Ishikawa (cell line): ENCODE data around the gene CACNB4.
A peak's percentile ranks its signal among the peaks of the same experiment; 100 is the strongest.

Experiments used
- CEBPB ChIP-seq: IDR thresholded peaks from 2 replicates; pipeline ENCODE4 v1.6.1; 2012
- CREB1 ChIP-seq: IDR thresholded peaks from 2 replicates; pipeline ENCODE4 v1.6.1; 2012; ENCODE audit warnings: low read depth
- EGR1 ChIP-seq: IDR thresholded peaks from 2 replicates; pipeline ENCODE4 v1.6.1; 2012
- EP300 ChIP-seq: IDR thresholded peaks from 2 replicates; pipeline ENCODE4 v1.6.1; 2012; ENCODE audit warnings: borderline replicate concordance
- TAF1 ChIP-seq: IDR thresholded peaks from 2 replicates; pipeline ENCODE4 v1.6.1; 2012; ENCODE audit warnings: low read depth, mild to moderate bottlenecking
- TEAD4 ChIP-seq: IDR thresholded peaks from 2 replicates; pipeline ENCODE4 v1.6.1; 2012
- YY1 ChIP-seq: IDR thresholded peaks from 2 replicates; pipeline ENCODE4 v1.6.1; 2012; ENCODE audit warnings: low read depth
- TF ChIP-seq, protein P1 (sequence below): IDR thresholded peaks from 2 replicates; pipeline ENCODE4 v1.6.1; 2012
- TF ChIP-seq, protein P2 (sequence below): IDR thresholded peaks from 2 replicates; pipeline ENCODE4 v1.6.1; 2012; ENCODE audit warnings: low read depth, mild to moderate bottlenecking

DNA sequence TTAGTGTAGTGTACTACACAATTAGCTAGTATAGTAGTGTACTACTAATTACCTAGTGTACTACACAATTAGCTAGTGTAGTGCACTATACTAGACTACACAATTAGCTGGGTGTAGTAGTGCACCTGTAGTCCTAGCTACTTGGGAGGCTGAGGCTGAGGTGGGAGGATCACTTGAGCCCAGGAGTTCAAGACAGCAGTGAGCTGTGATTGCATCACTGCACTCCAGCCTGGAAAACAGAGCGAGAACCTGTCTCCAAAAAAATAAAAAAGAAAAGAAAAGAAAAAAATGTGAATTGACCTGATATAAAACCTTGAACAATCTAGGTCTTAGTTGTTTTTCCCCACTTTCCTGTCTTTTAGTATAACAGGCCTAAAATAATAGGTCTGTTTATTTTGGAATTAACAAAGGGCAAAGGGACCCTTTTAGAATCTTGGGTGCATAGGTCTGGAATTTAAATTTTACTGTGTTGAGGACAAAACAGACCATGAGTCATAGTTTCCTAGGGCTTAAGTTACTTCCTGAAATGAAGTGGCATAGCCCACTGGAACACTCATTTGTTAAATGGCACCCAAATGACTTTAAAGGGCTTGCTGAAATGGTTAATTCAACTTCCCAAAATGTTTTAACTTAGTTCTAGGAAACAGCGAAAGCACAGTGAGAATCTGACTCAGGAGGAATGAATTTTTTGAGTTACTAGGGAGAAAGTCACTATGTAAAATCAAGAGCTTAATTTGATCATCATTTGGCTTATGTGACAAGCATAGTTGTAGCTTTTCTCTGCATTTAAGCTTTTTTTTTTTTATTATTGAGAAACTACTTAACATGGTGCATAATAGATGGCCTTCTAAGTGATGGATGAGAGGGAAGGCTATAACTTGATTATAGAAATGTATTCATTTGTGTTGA is 219.9 kb downstream of the CACNB4 start:
- TF ChIP-seq CEBPB (peak; percentile 90), EP300 (peak; percentile 63; the same call in 1 of the 2 replicates), YY1 (0 out of 2 replicates have a peak, but pooled peaks have one; percentile 20), EGR1 (no peak), TAF1 (no peak), TEAD4 (peak; percentile 61), CREB1 (no peak)
- TF ChIP-seq, protein P1, sequence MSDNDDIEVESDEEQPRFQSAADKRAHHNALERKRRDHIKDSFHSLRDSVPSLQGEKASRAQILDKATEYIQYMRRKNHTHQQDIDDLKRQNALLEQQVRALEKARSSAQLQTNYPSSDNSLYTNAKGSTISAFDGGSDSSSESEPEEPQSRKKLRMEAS, result no peak
- TF ChIP-seq, protein P2, sequence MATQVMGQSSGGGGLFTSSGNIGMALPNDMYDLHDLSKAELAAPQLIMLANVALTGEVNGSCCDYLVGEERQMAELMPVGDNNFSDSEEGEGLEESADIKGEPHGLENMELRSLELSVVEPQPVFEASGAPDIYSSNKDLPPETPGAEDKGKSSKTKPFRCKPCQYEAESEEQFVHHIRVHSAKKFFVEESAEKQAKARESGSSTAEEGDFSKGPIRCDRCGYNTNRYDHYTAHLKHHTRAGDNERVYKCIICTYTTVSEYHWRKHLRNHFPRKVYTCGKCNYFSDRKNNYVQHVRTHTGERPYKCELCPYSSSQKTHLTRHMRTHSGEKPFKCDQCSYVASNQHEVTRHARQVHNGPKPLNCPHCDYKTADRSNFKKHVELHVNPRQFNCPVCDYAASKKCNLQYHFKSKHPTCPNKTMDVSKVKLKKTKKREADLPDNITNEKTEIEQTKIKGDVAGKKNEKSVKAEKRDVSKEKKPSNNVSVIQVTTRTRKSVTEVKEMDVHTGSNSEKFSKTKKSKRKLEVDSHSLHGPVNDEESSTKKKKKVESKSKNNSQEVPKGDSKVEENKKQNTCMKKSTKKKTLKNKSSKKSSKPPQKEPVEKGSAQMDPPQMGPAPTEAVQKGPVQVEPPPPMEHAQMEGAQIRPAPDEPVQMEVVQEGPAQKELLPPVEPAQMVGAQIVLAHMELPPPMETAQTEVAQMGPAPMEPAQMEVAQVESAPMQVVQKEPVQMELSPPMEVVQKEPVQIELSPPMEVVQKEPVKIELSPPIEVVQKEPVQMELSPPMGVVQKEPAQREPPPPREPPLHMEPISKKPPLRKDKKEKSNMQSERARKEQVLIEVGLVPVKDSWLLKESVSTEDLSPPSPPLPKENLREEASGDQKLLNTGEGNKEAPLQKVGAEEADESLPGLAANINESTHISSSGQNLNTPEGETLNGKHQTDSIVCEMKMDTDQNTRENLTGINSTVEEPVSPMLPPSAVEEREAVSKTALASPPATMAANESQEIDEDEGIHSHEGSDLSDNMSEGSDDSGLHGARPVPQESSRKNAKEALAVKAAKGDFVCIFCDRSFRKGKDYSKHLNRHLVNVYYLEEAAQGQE, result no peak
